A549 (cell line): Measurements from ENCODE around the gene HLA-A.

ENCODE experiments used
- BCL3 ChIP-seq: fragments of >200 bp; sonication (Bioruptor Twin); formaldehyde crosslinking; IDR thresholded peaks from 3 replicates; pipeline ENCODE4 v1.6.1; 2016
- CEBPB ChIP-seq, 2 experiments: fragments of >200 bp in 1 of 2; sonication (Bioruptor Twin) in 1 of 2; formaldehyde crosslinking in 1 of 2; IDR thresholded peaks; 2 replicates each; pipeline ENCODE4 v1.6.1; 2012 to 2016
- CHD4 ChIP-seq: fragments of 200-600 bp; sonication (generic); IDR thresholded peaks from 2 replicates; pipeline ENCODE4 v1.6.1; 2016; ENCODE audit warnings: antibody characterized with exemption, mild to moderate bottlenecking, borderline replicate concordance
- EHMT2 ChIP-seq: fragments of 200-600 bp; sonication (generic); IDR thresholded peaks from 2 replicates; pipeline ENCODE4 v1.6.1; 2016; ENCODE audit warnings: antibody characterized with exemption, low read depth, mild to moderate bottlenecking, moderate library complexity
- FOSL2 ChIP-seq, 2 experiments: fragments of 450-650 bp in 1 of 2; fragments of >200 bp in 1 of 2; sonication (Bioruptor Twin) in 1 of 2; formaldehyde crosslinking; IDR thresholded peaks; 2 replicates each; pipeline versions ENCODE4 v1.5.0 to v1.6.1; 2016 to 2020; ENCODE audit warnings: mild to moderate bottlenecking in 1 of 2, moderate library complexity in 1 of 2
- HDAC2 ChIP-seq: fragments of 200-600 bp; sonication (generic); IDR thresholded peaks from 2 replicates; pipeline ENCODE4 v1.6.1; 2016
- JUN ChIP-seq, 2 experiments: fragments of >200 bp; sonication (Bioruptor Twin); formaldehyde crosslinking; IDR thresholded peaks; 2 replicates in 1 of 2; 3 replicates in 1 of 2; pipeline ENCODE4 v1.6.1; 2016 to 2017
- KDM1A ChIP-seq: fragments of 200-600 bp; sonication (generic); IDR thresholded peaks from 2 replicates; pipeline ENCODE4 v1.6.1; 2016; ENCODE audit warnings: low read depth, mild to moderate bottlenecking
- MAFK ChIP-seq: fragments of 450-650 bp; IDR thresholded peaks from 2 replicates; pipeline ENCODE4 v1.6.1; 2014; ENCODE audit not compliant: partially characterized antibody
- MAX ChIP-seq: IDR thresholded peaks from 2 replicates; pipeline ENCODE4 v1.6.1; 2012
- PBX3 ChIP-seq: IDR thresholded peaks from 2 replicates; pipeline ENCODE4 v1.6.1; 2012
- POLR2A ChIP-seq: IDR thresholded peaks from 2 replicates; pipeline ENCODE4 v1.6.1; 2012; ENCODE audit warnings: mild to moderate bottlenecking, low read length
- RFX5 ChIP-seq: fragments of 450-650 bp; IDR thresholded peaks from 2 replicates; pipeline ENCODE4 v1.7.1; 2014; ENCODE audit warnings: antibody characterized with exemption, mild to moderate bottlenecking, moderate library complexity
- TF ChIP-seq, protein P1 (sequence below): fragments of >200 bp; sonication (Bioruptor Twin); formaldehyde crosslinking; IDR thresholded peaks from 3 replicates; pipeline ENCODE4 v1.5.1; 2016

DNA sequence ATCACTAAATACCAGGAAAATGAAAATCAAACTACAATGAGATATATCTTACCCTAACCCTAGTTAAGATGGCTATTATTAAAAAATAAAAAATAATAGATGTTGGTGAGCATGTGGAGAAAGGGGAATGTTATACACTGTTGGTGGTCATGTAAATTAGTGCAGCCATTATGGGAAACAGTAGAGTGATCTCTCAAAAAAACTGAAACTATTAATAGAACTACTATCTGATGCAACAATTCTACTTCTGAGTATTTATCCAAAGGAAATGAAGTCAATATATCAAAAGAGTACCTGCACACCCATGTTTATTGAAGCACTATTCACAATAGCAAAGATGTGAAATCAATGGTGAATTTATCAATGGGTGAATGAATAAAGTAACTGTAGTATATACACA, 48.6 kb downstream of the HLA-A start:
- TF ChIP-seq POLR2A (no peak), CEBPB (IDR thresholded peaks at IDR 0.05) (no peak), JUN (IDR thresholded peaks at IDR 0.05) (no peak), HDAC2 (no peak), EHMT2 (no peak), MAX (no peak), PBX3 (no peak), RFX5 (no peak), FOSL2 (IDR thresholded peaks at IDR 0.05) (no peak), FOSL2 (CRISPR knock-in tag; IDR thresholded peaks at IDR 0.05) (no peak), BCL3 (no peak), KDM1A (no peak), MAFK (no peak), CHD4 (no peak)
- TF ChIP-seq, protein P1, sequence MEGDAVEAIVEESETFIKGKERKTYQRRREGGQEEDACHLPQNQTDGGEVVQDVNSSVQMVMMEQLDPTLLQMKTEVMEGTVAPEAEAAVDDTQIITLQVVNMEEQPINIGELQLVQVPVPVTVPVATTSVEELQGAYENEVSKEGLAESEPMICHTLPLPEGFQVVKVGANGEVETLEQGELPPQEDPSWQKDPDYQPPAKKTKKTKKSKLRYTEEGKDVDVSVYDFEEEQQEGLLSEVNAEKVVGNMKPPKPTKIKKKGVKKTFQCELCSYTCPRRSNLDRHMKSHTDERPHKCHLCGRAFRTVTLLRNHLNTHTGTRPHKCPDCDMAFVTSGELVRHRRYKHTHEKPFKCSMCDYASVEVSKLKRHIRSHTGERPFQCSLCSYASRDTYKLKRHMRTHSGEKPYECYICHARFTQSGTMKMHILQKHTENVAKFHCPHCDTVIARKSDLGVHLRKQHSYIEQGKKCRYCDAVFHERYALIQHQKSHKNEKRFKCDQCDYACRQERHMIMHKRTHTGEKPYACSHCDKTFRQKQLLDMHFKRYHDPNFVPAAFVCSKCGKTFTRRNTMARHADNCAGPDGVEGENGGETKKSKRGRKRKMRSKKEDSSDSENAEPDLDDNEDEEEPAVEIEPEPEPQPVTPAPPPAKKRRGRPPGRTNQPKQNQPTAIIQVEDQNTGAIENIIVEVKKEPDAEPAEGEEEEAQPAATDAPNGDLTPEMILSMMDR: no peak
